Activated naive CD8-positive, alpha-beta T cell treated with anti-CD3 and anti-CD28 coated beads, Interleukin-2, amount 10 ng/mL, durations not matched to agents 7 days and 5 days (primary cell): ENCODE data around the gene ANGPTL2. TPM values are rescaled to one million over a fixed set of nuclear protein-coding genes. Genes with fewer than 3 reads are reported as not detected.

Experiments
- ATAC-seq: fragments of 150-1000 bp; cut with Tn5 transposase; one replicate; pipeline ENCODE4 v1.10.0; 2021; ENCODE audit warnings: low read depth, moderate library complexity
- POLR2A ChIA-PET: fragments of 350-600 bp; sonication (Branson Sonifier 250); formaldehyde crosslinking; loops from one replicate; lab custom pipeline; 2021; ENCODE audit warnings: antibody characterized with exemption; lab: Charles Lee
- DNase-seq: peaks from one replicate; pipeline ENCODE4 v3.0.0; 2021
- H3K27ac Mint-ChIP-seq: one replicate; pipeline ENCODE4 v1.8.0; 2022; ENCODE audit warnings: mild to moderate bottlenecking, mixed read lengths
- H3K27me3 Mint-ChIP-seq: one replicate; pipeline ENCODE4 v1.8.0; 2022; ENCODE audit warnings: mild to moderate bottlenecking, moderate library complexity, mixed read lengths
- H3K36me3 Mint-ChIP-seq: one replicate; pipeline ENCODE4 v1.8.0; 2021; ENCODE audit warnings: mild to moderate bottlenecking, mixed read lengths
- H3K4me1 Mint-ChIP-seq: one replicate; pipeline ENCODE4 v1.8.0; 2021; ENCODE audit warnings: mixed read lengths
- H3K4me3 Mint-ChIP-seq: one replicate; pipeline ENCODE4 v1.8.0; 2022; ENCODE audit warnings: mild to moderate bottlenecking, moderate library complexity, mixed read lengths
- H3K9me3 Mint-ChIP-seq: one replicate; pipeline ENCODE4 v1.8.0; 2021; ENCODE audit warnings: mixed read lengths
- total RNA-seq, 2 experiments: library from RNA; stranded (reverse); gene quantifications; one replicate each; pipeline ENCODE4 v1.2.3, GENCODE V29; 2021

Gene ANGPTL2
- total RNA-seq, 2 experiments from 2014 or later, result not detected

- ATAC-seq, result no peak
- no peak overlapping the region for H3K27ac Mint-ChIP-seq
- POLR2A ChIA-PET, result interaction anchor here (1.3 kb wide), 1 partner anchor 176 kb away, joined by 3 read pairs; no protein-coding TSS in a partner anchor
- H3K36me3 Mint-ChIP-seq, result no peaks in the 10 kb centered on the region
- H3K4me1 Mint-ChIP-seq, result peaks cover 17% of the 10 kb centered on the region
- peak; percentile 15 for DNase-seq
- no peaks in the 10 kb centered on the region for H3K9me3 Mint-ChIP-seq
- peaks cover under 1% of the 10 kb centered on the region for H3K27me3 Mint-ChIP-seq
- H3K4me3 Mint-ChIP-seq, result no peak overlapping the region
Observed at GRCh38 chr9:127162046-127162863, 39.8 kb upstream of the ANGPTL2 start.

DNA sequence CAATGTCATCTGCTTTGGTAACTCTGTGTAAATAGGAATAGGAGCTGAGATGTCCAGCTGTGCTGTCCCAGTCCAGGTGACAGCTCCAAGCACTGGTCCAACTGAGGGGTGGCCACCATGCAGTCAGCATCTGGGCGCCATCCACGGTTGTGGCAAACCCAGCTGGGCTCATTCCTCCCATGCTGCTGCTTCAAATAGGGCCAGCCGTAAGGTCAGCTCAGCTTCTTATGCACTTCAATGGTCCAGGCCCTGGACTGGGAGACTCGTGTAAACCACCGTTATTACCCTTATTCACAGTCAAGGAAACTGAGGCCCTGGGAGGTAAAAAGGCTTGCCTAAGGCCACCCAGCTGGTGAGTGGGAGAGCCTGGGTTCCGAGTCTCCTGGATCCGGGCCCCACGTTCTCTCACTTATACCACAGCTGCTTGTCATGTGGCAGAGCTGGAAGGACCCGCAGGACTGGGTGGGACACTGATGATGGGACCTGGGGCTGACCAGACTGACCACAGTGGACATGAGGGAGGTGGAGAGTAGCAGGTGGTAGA lies 38.7 kb upstream of the ANGPTL2 start:
- H3K27me3 Mint-ChIP-seq, result peaks cover 10% of the 10 kb centered on the region
- peak; percentile 10 for DNase-seq
- no peak overlapping the region for H3K4me3 Mint-ChIP-seq
- H3K9me3 Mint-ChIP-seq, result no peaks in the 10 kb centered on the region
- no peak overlapping the region for H3K27ac Mint-ChIP-seq
- ATAC-seq, result no peak
- H3K36me3 Mint-ChIP-seq, result no peaks in the 10 kb centered on the region
- peaks cover 14% of the 10 kb centered on the region for H3K4me1 Mint-ChIP-seq
- POLR2A ChIA-PET, result no interaction called here

DNA sequence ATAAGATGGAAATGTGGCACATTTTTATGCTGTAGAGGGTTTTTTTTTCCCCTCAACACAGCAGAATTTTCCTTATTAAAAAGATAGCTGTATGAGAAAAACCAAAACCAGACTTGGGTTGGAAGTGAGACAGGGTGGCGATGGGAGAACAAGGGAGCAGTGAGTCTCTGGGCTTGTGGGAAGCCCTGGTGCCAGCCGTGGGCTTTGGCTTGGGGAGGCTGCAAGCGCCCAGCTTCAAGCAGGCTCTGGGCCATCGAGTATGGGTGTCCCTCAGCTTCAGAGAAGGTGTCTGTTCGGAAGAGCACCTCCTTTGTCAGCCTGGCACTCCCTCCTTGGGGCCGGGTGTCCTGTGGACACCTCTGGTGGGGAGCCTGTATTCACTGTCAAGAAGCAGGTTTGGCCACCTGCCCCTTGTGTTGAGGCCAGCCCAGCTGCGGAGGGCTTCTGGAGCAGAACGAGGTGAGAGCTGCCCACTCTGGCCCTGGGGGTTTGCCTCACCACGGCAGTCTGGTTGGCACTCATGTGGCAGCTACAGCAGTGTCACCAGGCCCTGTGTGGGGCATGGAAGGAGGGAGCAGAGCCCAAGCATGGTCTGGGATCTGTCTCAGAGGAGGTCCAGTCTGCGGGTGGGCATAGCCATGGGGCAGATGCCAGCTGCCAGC lies 37.6 kb upstream of the ANGPTL2 start:
- Mint-ChIP-seq H3K4me3 (no peak overlapping the region), H3K27me3 (peaks cover 10% of the 10 kb centered on the region), H3K4me1 (peaks cover 14% of the 10 kb centered on the region), H3K27ac (no peak overlapping the region), H3K36me3 (no peaks in the 10 kb centered on the region), H3K9me3 (no peaks in the 10 kb centered on the region)
- ATAC-seq (no peak), DNase-seq (peak; percentile 16)
- POLR2A ChIA-PET, result no interaction called here

- DNase-seq (peak; percentile 21), ATAC-seq (no peak)
- Mint-ChIP-seq H3K4me3 (no peak overlapping the region), H3K9me3 (no peaks in the 10 kb centered on the region), H3K36me3 (no peaks in the 10 kb centered on the region), H3K27me3 (peaks cover 10% of the 10 kb centered on the region), H3K4me1 (peaks cover 14% of the 10 kb centered on the region), H3K27ac (no peak overlapping the region)
- POLR2A ChIA-PET, result interaction anchor here (0.6 kb wide), 1 partner anchor 425 kb away, joined by 3 read pairs; no protein-coding TSS in a partner anchor
Observed at GRCh38 chr9:127159325-127159801, 36.9 kb upstream of the ANGPTL2 start.

DNA sequence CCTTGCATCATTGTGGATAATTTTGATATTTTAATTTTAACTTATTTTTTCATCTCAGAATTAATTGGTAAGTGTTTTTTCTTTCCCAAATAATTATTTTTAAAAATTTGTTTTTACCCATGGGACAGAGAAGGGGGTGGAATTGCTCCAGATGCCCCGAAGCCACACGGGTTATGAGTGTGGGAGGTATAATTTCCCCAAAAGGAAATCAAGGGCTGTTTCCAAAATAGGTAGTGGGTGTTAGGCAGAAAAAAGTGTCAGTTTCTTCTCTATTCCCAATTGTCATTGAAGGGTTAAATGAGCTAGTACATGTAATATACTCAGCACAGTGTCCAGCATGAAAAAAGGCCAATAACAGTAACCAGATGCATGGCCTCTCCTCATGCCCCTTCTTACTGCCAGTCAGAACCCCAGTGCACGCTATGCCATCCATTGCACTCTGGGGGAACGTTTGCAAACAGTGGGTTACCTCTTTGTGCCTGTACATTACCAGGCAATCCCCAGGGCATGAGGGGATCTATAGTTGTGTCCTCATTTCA lies 36.4 kb upstream of the ANGPTL2 start:
- H3K4me1 Mint-ChIP-seq, result peaks cover 13% of the 10 kb centered on the region

GRCh38 chr9:127155314-127155960 lies 33.0 kb upstream of the ANGPTL2 start:
- H3K27me3 Mint-ChIP-seq, result peaks cover 20% of the 10 kb centered on the region
- H3K9me3 Mint-ChIP-seq, result no peaks in the 10 kb centered on the region
- no peak overlapping the region for H3K4me3 Mint-ChIP-seq
- no peaks in the 10 kb centered on the region for H3K36me3 Mint-ChIP-seq
- POLR2A ChIA-PET, result no interaction called here
- no peaks in the 10 kb centered on the region for H3K4me1 Mint-ChIP-seq
- no peak for DNase-seq
- no peak overlapping the region for H3K27ac Mint-ChIP-seq
- no peak for ATAC-seq

More for the DNA sequence above, 36.4 kb upstream of the ANGPTL2 start:
- no peak for DNase-seq
- Mint-ChIP-seq H3K27me3 (peaks cover 10% of the 10 kb centered on the region), H3K9me3 (no peaks in the 10 kb centered on the region), H3K36me3 (no peaks in the 10 kb centered on the region), H3K4me3 (no peak overlapping the region), H3K27ac (no peak overlapping the region)
- POLR2A ChIA-PET, result interaction anchor here (0.6 kb wide), 1 partner anchor 425 kb away, joined by 3 read pairs; no protein-coding TSS in a partner anchor
- ATAC-seq, result no peak

GRCh38 chr9:127154390-127155191 lies 32.2 kb upstream of the ANGPTL2 start:
- POLR2A ChIA-PET, result no interaction called here
- no peak for DNase-seq
- peaks cover 20% of the 10 kb centered on the region for H3K27me3 Mint-ChIP-seq
- no peaks in the 10 kb centered on the region for H3K4me1 Mint-ChIP-seq
- no peak overlapping the region for H3K27ac Mint-ChIP-seq
- no peaks in the 10 kb centered on the region for H3K36me3 Mint-ChIP-seq
- no peaks in the 10 kb centered on the region for H3K9me3 Mint-ChIP-seq
- no peak for ATAC-seq
- no peak overlapping the region for H3K4me3 Mint-ChIP-seq

DNA sequence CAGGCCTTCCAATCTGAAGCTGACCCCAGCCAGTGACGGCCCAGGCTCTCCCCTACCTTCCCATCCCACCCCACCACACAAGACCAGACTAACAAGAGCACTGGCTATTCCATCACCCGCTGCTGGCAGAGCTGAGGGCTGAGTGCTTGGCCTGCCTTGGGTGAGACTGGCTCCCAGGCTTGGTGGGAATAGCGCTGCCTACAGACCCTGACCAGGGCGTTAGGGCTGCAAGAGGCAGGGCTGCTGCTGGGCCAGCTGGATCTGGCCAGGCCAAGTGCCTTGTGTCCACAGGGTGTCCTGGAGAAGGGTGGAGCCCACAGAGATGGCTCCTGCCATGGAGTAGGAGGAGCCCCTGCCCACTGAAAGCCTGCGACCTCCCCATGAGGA lies 31.6 kb upstream of the ANGPTL2 start:
- H3K36me3 Mint-ChIP-seq, result no peaks in the 10 kb centered on the region
- H3K9me3 Mint-ChIP-seq, result no peaks in the 10 kb centered on the region
- POLR2A ChIA-PET, result no interaction called here
- DNase-seq (peak; percentile 10), ATAC-seq (no peak)
- no peaks in the 10 kb centered on the region for H3K4me1 Mint-ChIP-seq
- peaks cover 20% of the 10 kb centered on the region for H3K27me3 Mint-ChIP-seq
- no peak overlapping the region for H3K27ac Mint-ChIP-seq
- no peak overlapping the region for H3K4me3 Mint-ChIP-seq

DNA sequence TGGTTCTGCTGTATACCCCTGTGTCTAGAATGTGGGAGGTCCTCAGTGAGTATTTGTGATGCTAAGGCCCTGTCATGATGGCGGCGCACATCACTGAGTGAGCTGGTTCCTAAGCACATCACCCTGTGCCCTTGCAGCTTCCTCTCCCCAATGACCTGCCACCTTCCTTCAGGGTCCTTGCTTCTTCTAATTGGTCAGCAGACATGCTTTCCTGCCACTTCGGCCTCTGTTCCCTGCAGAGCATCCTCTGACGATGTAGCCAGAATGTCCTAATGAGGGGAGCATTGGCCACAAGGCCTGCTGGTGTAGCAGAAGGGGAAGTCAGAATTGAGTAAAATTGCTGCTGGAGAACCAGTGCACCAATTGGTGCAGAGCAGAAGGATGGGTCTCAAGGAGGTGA lies 31.1 kb upstream of the ANGPTL2 start:
- Mint-ChIP-seq H3K4me1 (no peaks in the 10 kb centered on the region), H3K27me3 (peaks cover 20% of the 10 kb centered on the region), H3K4me3 (no peak overlapping the region), H3K27ac (no peak overlapping the region), H3K36me3 (no peaks in the 10 kb centered on the region), H3K9me3 (no peaks in the 10 kb centered on the region)
- no peak for DNase-seq
- POLR2A ChIA-PET, result no interaction called here
- ATAC-seq, result no peak

GRCh38 chr9:127149463-127150390 lies 27.3 kb upstream of the ANGPTL2 start:
- H3K36me3 Mint-ChIP-seq, result no peaks in the 10 kb centered on the region
- ATAC-seq (no peak), DNase-seq (no peak)
- no peaks in the 10 kb centered on the region for H3K9me3 Mint-ChIP-seq
- H3K27ac Mint-ChIP-seq, result no peak overlapping the region
- POLR2A ChIA-PET, result no interaction called here
- H3K4me3 Mint-ChIP-seq, result no peak overlapping the region
- H3K27me3 Mint-ChIP-seq, result peaks cover 17% of the 10 kb centered on the region
- H3K4me1 Mint-ChIP-seq, result no peaks in the 10 kb centered on the region

- Mint-ChIP-seq H3K9me3 (no peaks in the 10 kb centered on the region), H3K27ac (no peak overlapping the region), H3K4me1 (no peaks in the 10 kb centered on the region), H3K27me3 (peaks cover 17% of the 10 kb centered on the region), H3K4me3 (no peak overlapping the region), H3K36me3 (no peaks in the 10 kb centered on the region)
- POLR2A ChIA-PET, result no interaction called here
- DNase-seq (peak; percentile 15), ATAC-seq (no peak)
Observed at GRCh38 chr9:127149010-127149409, 26.6 kb upstream of the ANGPTL2 start.

DNA sequence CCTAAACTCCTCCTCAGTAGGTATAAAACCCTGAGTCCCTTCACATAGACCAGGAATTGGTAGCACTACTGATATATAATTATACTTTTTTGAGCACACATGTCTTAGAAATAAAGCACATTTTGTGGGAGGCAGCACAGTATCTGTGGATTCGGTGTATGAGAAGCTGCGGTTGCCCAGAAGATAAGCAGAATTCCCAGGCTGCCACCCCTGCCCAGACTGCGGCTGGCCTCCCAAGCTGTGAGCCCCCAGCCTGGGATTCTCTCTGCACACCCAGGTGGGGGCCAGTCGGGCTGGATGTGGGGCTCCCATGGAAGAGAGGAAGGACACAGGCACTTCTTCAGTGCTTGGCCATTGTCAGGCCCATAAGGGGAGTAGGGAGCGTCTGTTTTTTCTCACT lies 25.6 kb upstream of the ANGPTL2 start:
- POLR2A ChIA-PET, result no interaction called here
- no peak for ATAC-seq
- no peaks in the 10 kb centered on the region for H3K4me1 Mint-ChIP-seq

More for the DNA sequence above, 25.6 kb upstream of the ANGPTL2 start:
- Mint-ChIP-seq H3K27ac (no peak overlapping the region), H3K9me3 (no peaks in the 10 kb centered on the region), H3K4me3 (no peak overlapping the region), H3K27me3 (peaks cover 14% of the 10 kb centered on the region), H3K36me3 (no peaks in the 10 kb centered on the region)
- DNase-seq, result peak; percentile 10
